Endodermal cell (in vitro differentiated cells): ENCODE results near the gene CCNG2. TPM values are rescaled to one million over a fixed set of nuclear protein-coding genes. Genes with fewer than 3 reads are reported as not detected.
"Not testable (repeated sequence)": the region's sequence is repeated elsewhere in the genome, so short reads cannot be mapped to it uniquely, and the experiment has no call there.

Experiments used
- DNase-seq: peaks from one replicate; pipeline ENCODE4 v3.0.0-alpha.2; 2017
- H3K27ac ChIP-seq: 2 replicates; pipeline ENCODE4 v1.5.1; 2013; ENCODE audit warnings: mild to moderate bottlenecking, low read depth, low read length, moderate library complexity
- H3K27me3 ChIP-seq: 2 replicates; pipeline ENCODE4 v1.6.1; 2013; ENCODE audit warnings: mild to moderate bottlenecking, low read length, moderate library complexity; ENCODE audit not compliant: insufficient read depth, control insufficient read depth, poor library complexity, severe bottlenecking
- H3K36me3 ChIP-seq: 2 replicates; pipeline ENCODE4 v1.7.0; 2013; ENCODE audit warnings: mild to moderate bottlenecking, low read length, moderate library complexity; ENCODE audit not compliant: control insufficient read depth, insufficient read depth
- H3K4me1 ChIP-seq: one replicate; pipeline ENCODE4 v1.7.0; 2013; ENCODE audit warnings: low read length; ENCODE audit not compliant: control insufficient read depth, insufficient read depth
- H3K4me3 ChIP-seq: 2 replicates; pipeline ENCODE4 v1.5.1; 2013; ENCODE audit warnings: mild to moderate bottlenecking, low read length, moderate library complexity
- H3K9ac ChIP-seq: 2 replicates; pipeline ENCODE4 v1.6.1; 2013; ENCODE audit warnings: mild to moderate bottlenecking, low read length, moderate library complexity; ENCODE audit not compliant: poor library complexity, severe bottlenecking; ENCODE audit errors: extremely low read depth
- H3K9me3 ChIP-seq: 2 replicates; pipeline ENCODE4 v1.6.1; 2013; ENCODE audit warnings: mild to moderate bottlenecking, low read length, moderate library complexity; ENCODE audit not compliant: control insufficient read depth
- H3K27ac Mint-ChIP-seq: 2 replicates; pipeline ENCODE4 v1.8.0; 2020; ENCODE audit warnings: mixed read lengths
- H3K27me3 Mint-ChIP-seq: 2 replicates; pipeline ENCODE4 v1.8.0; 2021; ENCODE audit warnings: mild to moderate bottlenecking, mixed read lengths; ENCODE audit not compliant: insufficient read depth
- H3K36me3 Mint-ChIP-seq: 2 replicates; pipeline ENCODE4 v1.8.0; 2020; ENCODE audit warnings: low read depth, mixed read lengths
- H3K4me1 Mint-ChIP-seq: 2 replicates; pipeline ENCODE4 v1.8.0; 2020; ENCODE audit warnings: mixed read lengths
- H3K4me3 Mint-ChIP-seq: 2 replicates; pipeline ENCODE4 v1.8.0; 2020; ENCODE audit warnings: mild to moderate bottlenecking, moderate library complexity, mixed read lengths
- H3K9me3 Mint-ChIP-seq: 2 replicates; pipeline ENCODE4 v1.8.0; 2020; ENCODE audit warnings: mild to moderate bottlenecking, mixed read lengths
- CTCF ChIP-seq: fragments of 200-600 bp; sonication (generic); conservative IDR thresholded peaks from 2 replicates; pipeline ENCODE4 v1.5.0; 2021; ENCODE audit warnings: antibody characterized with exemption, mild to moderate bottlenecking
- WGBS, 2 experiments: methylation state at CpG; one replicate each; pipeline versions ENCODE4 v1.1.5 to v1.1.7; 2013; ENCODE audit warnings: missing lambda C conversion rate in 2 of 2, mixed read lengths in 1 of 2; ENCODE audit not compliant: insufficient coverage in 1 of 2, insufficient read length in 1 of 2; 5-methylcytosine and 5-hydroxymethylcytosine counted together
- total RNA-seq, 2 donors: library from RNA; stranded (reverse); fragmentation: NEBNext Ultra II Directional in 1 of 2; extraction: Animal tissue kit (Norgen Biotek cat#: 25700) in 1 of 2; gene quantifications; 2 replicates in 1 of 2; 3 replicates in 1 of 2; pipeline ENCODE4 v1.2.1, GENCODE V29; 2021

Gene CCNG2
- total RNA-seq, 2 donors from 2014 or later = 39.7 to 41.5 TPM

GRCh38 chr4:77127837-77128621 is 29.0 kb upstream of the CCNG2 start:
- no peak overlapping the region for H3K9ac ChIP-seq
- H3K27ac ChIP-seq = no peak overlapping the region
- Mint-ChIP-seq H3K9me3 (peaks cover 14% of the 10 kb centered on the region), H3K36me3 (no peaks in the 10 kb centered on the region), H3K27ac (peak overlapping the region; percentile 89), H3K27me3 (no peaks in the 10 kb centered on the region), H3K4me1 (peaks cover 32% of the 10 kb centered on the region), H3K4me3 (no peak overlapping the region)
- no peak for TF ChIP-seq CTCF
- 65 to 88% methylated on average over 9 to 11 of the region's 11 CpGs for WGBS, 2 experiments
- peak overlapping the region; percentile 4 for H3K4me3 ChIP-seq
- no peaks in the 10 kb centered on the region for H3K27me3 ChIP-seq
- peaks cover 5% of the 10 kb centered on the region for H3K9me3 ChIP-seq
- peak; percentile 74 for DNase-seq
- H3K36me3 ChIP-seq = no peaks in the 10 kb centered on the region
- peaks cover 32% of the 10 kb centered on the region for H3K4me1 ChIP-seq

- TF ChIP-seq CTCF = no peak
- Mint-ChIP-seq H3K9me3 (peaks cover 14% of the 10 kb centered on the region), H3K27ac (no peak overlapping the region), H3K36me3 (no peaks in the 10 kb centered on the region), H3K4me3 (no peak overlapping the region), H3K27me3 (no peaks in the 10 kb centered on the region), H3K4me1 (peaks cover 5% of the 10 kb centered on the region)
- Histone ChIP-seq H3K27me3 (no peaks in the 10 kb centered on the region), H3K36me3 (no peaks in the 10 kb centered on the region), H3K9me3 (peaks cover 5% of the 10 kb centered on the region), H3K27ac (no peak overlapping the region), H3K9ac (no peak overlapping the region), H3K4me1 (peaks cover under 1% of the 10 kb centered on the region), H3K4me3 (no peak overlapping the region)
- no peak for DNase-seq
- 100% methylated on average over 1 of the region's 1 CpG; no CpG with 5 or more reads in 1 of the 2 experiments for WGBS, 2 experiments
These were observed 24.2 kb upstream of the CCNG2 start for GRCh38 chr4:77132652-77133312.

GRCh38 chr4:77137448-77137847 is 19.6 kb upstream of the CCNG2 start:
- H3K4me1 ChIP-seq, H3K4me3 Mint-ChIP-seq: not testable (repeated sequence)
- WGBS, 2 experiments = 87 to 97% methylated on average over 4 to 6 of the region's 6 CpGs

More at GRCh38 chr4:77137448-77137847, 19.6 kb upstream of the CCNG2 start:
- H3K27ac Mint-ChIP-seq, H3K9ac ChIP-seq, H3K36me3 ChIP-seq, H3K27me3 Mint-ChIP-seq, H3K4me1 Mint-ChIP-seq, DNase-seq, H3K9me3 ChIP-seq, H3K27me3 ChIP-seq, H3K36me3 Mint-ChIP-seq, H3K9me3 Mint-ChIP-seq, H3K27ac ChIP-seq, H3K4me3 ChIP-seq: not testable (repeated sequence)
